ENCODE results near the gene IL3.

The IL3 gene

GRCh38 chr5:132074091-132074771 lies 13.8 kb downstream of the IL3 start:
- DNase-seq = no peak

GRCh38 chr5:132074772-132075718 lies 14.6 kb downstream of the IL3 start:
- no peak for DNase-seq

DNA sequence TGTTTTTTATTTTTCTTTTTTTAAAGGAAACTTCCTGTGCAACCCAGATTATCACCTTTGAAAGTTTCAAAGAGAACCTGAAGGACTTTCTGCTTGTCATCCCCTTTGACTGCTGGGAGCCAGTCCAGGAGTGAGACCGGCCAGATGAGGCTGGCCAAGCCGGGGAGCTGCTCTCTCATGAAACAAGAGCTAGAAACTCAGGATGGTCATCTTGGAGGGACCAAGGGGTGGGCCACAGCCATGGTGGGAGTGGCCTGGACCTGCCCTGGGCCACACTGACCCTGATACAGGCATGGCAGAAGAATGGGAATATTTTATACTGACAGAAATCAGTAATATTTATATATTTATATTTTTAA lies 15.2 kb downstream of the IL3 start:
- no peak for DNase-seq

DNA sequence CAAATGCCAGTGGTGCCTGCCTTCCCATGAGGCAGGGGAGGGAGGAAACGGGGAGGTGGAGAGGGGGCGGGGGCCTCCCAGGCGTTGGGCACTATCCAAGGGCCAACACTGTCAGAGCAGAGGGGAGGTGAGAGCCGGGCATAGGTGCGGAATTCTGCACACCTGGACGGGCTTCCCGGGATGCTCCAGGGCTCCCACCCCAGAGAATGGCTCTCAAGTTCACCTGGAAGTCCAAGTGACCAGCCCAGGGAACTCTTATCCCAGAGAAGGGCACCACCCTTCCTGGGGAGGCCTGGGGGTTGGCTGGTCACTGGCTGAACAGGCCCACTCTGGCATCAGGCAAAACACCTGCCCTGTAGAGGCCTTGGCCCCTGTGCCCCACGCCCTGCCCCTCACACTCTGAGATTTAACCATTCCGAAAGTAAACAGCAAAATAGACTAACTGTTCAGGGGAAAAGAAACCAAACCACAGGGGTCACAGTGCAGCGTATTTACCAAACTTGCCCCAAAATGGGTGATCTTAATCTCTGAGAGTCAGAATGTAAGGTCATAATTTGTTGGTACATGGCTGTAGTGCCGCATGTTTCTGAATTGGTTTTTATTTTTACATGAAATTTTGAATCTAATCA lies 15.9 kb downstream of the IL3 start:
- no peak for DNase-seq

GRCh38 chr5:132076983-132077382 lies 16.5 kb downstream of the IL3 start:
- no peak for DNase-seq

DNA sequence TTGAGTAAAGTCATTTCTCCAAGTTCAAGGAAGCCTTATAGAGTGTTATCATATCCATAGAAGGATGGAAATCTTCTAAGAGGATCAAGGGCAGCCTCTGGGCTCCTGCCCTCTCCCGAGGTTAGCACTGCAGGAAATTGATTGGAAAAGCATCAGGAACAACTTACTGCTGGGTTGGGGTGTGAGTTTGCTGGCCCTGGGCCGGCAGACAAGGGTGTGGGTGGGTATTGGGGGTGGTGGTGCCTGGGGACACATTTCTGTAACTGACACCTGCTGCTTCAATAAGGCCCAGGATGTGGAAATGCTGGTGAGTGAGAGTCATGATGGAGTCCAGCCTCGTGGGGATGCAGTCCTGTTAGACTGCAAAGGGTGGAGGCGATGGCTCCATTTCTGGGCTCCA lies 18.6 kb downstream of the IL3 start:
- DNase-seq = no peak

DNA sequence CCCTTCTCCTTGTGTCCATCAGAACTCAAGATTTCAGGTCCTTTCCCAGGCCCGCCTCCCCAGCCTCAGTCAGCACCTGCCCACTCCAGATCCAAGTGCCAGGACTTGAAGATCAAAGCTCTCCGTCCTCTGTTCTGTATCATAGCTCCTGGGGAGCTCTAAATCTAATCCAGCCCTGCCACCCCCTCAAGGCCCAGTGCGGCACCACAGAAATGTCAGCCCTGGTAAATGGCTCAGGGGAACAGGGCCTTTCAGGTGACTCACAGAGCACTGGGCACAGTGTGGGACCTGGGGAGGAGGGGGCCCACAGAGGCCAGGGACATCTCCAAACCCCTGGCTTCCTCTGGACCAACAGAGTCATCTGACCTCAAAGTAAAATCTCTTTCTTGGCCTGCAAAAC lies 19.2 kb downstream of the IL3 start:
- no peak for DNase-seq

DNA sequence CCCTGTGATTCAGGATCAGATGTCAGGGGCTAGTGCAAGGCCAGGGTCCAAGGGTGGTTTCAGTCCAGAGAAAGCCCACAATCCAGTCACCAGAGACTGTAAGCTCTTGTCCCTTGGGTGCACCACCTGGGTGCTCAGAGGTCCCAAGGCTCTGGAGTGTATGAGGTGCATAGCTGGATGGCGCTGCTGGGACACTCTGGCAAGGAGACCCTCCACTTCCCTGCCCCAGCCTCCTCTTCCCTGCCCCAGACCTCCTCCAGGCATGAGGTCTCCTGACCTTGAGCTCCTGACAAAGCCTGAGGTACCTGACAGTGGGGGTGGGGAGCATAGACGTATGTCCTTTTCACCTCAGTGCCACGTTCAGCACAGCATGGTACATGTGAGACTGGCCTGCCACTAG lies 20.1 kb downstream of the IL3 start:
- no peak for DNase-seq

GRCh38 chr5:132081458-132081857 lies 21.0 kb downstream of the IL3 start:
- no peak for DNase-seq

DNA sequence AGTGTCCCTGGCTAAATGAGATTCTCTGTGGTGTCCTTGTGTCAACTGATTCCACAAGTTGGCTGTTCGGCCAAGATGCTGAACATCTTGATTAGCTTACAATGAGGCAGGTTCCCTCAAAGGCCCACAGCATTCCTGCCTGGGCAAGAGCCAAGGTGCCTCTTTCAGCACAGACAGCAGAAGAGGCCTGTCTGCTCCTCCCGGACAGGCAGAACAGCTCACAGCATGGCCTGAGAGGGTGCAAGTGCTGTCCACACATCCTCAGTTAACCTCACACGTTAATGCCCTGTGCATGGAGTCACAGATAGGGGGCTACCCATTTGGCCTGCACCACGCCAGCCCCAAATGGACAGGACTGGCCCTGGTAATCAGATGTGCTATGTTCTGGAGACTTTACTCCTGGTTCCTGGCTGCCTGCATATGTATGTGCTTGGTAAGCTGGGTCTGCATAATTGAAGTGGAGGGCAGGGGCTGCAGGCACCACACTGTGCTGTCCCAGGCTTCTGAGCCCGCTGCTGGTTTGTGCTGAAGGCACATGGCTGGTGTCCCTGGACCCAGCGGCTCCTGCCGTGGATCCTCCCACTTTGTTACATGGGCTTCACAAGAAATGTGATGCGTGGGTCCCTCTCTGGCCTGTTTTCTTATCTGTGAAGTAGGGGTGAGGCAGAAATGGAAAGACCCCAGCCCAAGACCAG lies 22.0 kb downstream of the IL3 start:
- DNase-seq = no peak

DNA sequence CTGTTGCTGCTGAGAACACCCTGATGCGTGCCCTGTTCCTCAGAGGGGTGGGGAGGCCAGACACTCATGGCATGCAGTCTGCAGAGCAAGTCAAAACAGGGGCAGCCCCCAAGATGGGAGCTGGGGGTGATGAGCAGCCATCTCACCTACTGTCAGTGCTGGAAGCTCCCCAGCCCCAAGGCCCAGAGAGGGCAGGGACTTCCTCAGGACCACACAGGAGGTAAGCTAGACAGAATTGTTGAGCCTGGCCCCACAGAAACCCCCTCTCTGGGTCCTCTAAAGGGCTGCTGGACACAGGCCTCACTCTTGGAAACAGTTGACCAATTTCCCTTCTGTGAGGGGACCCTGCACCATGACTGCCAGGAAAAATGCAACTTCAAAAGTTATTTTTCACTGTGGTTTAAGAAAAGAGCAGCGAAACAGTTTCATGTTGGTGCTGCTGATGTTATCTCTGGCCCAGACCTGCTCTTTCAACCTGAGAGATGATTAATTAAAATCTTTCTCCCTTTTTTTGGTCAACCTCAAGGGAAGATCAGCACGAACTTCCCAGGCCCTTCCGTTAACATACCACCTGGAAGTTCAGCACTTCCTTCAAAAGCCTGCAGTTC lies 22.7 kb downstream of the IL3 start:
- no peak for DNase-seq

- DNase-seq = no peak
Observed at GRCh38 chr5:132085686-132086085, 25.2 kb downstream of the IL3 start.

GRCh38 chr5:132086277-132086794 lies 25.9 kb downstream of the IL3 start:
- DNase-seq = peak; percentile 81

DNA sequence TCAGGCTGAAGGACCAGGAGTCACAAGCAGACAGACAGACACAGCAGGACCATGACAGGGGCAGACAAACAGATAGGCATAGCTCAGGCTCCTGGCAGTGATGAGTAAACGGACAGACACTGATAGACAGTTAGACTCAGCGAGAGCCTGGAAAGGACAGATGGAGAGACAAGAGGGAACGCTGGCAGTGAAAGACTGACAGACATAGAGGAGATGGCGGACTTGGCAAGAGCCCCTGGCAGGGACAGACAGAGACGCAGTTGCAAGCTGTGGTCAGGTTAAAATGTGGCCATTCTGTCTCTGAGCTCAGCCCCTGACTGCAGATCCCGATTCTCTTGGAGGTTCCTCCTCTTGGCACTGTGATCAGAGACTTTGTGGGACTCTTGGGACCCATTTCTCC lies 26.7 kb downstream of the IL3 start:
- DNase-seq = no peak

GRCh38 chr5:132087661-132088060 lies 27.2 kb downstream of the IL3 start:
- DNase-seq = no peak

GRCh38 chr5:132089363-132089762 lies 28.9 kb downstream of the IL3 start:
- no peak for DNase-seq

- DNase-seq = peak; percentile 69
Observed at GRCh38 chr5:132090107-132090506, 29.7 kb downstream of the IL3 start.

- DNase-seq = peak; percentile 68
Observed at GRCh38 chr5:132093271-132093670, 32.8 kb downstream of the IL3 start.

DNA sequence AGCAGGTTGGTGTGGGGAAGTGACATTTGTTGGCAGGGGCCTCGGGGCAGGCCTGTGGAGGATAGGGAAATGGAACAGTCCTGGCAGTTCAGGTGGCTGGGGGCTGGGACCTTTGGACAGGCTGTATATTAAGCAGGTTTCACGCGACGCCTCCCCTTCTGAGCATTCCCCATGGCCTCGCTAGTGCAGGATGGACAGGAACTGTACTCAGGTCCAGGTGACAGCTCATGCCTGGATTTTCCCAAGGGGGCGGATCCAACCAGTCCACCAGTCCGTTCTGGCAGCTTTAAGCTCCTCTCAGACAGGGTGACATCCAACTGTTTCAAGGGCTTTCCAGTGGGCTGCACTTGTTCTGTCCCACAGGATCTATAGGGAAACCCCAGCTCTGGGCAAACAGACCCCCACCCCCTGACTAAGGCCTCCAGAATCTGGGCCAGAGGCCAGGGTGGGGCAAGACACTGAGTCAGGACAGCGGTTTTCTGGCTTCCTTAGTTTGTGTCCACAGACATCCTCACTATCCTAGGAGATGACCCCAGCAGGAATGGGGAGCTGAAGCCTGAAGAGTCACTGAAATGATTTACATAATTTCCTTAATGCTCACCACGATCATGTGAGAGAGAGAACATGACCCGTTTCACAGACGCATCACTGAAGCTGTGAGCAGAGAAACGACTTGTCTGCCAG lies 34.1 kb downstream of the IL3 start:
- DNase-seq = no peak

GRCh38 chr5:132095077-132095410 lies 34.6 kb downstream of the IL3 start:
- no peak for DNase-seq

GRCh38 chr5:132095424-132095972 lies 35.0 kb downstream of the IL3 start:
- no peak for DNase-seq

DNA sequence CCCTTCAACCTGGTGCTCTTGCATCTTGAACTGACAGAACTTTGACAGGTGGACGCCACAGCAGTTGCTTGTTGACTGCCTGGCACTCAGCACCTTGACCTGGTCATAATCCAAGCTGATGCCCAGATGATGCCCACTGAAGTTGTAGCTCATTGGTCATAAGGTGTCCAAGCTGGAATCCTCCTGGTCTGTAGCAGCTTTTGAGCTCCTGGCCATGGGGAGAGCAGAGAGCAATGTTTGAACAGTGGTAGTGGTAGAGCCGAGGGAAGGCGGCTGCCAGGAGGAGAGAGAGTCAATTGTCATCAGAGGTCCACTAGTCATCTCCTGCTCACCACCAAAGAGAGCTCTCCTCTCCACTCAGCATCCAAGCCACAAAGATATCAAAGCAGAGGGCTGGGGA lies 36.4 kb downstream of the IL3 start:
- no peak for DNase-seq
